ENCODE data around the gene SSU72.
A peak's percentile ranks its signal among the peaks of the same experiment; 100 is the strongest.

Gene SSU72

DNA sequence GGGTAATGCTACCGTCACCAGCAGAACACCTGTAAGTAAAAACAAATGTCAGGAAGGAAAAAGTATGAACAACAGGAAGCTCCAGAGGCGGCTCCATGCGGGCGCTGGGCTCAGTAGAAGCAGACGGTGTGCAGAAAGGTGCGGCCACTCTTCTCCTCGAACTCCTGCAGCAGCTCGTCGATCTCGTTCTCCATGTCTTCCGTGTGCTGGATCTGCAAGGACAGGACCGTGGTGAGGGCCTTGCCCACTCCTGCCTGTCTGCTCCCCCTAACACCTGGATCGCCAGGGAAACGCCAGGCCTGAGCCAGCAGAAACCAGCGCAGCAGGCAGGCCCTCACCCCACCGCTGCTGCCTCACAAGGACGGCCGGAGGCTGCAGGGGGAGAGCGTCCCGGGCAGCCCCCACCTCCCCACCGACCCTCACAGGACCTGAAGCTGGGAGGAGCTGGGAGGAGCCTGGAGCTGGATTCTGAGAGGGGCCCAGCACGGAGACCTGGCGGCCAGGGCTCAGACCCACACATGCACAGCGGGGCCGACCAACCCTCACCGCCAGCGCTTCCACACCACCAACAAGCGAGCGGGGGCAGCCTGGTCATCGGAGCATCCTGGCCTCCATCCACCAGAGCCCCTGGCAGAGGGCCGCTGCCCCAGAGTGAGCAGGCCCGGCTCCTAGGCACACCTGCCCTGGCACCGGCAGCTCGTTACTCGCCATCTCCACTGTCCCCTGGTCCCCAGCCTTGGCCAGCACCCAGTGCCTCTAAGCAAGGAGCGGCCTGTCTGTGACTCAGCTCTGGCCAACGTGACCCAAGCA lies 32.5 kb downstream of the SSU72 start:
- Histone ChIP-seq H3K9ac (ENCODE audit: low read length) (no peak overlapping the region), H3K27me3 (ENCODE audit: insufficient read depth, low read length) (no peaks in the 10 kb centered on the region), H2AK5ac (ENCODE audit: low read length) (no peak overlapping the region), H4K12ac (ENCODE audit: low read depth, low read length) (no peak overlapping the region), H3K36me3 (ENCODE audit: control insufficient read depth in 1 of 2, insufficient read depth in 2 of 2, low read length in 2 of 2) (peaks cover 50 to 58% of the 10 kb centered on the region in 2 experiments), H2BK120ac (ENCODE audit: insufficient read depth, low read length, poor library complexity) (no peak overlapping the region), H3K4ac (ENCODE audit: low read depth, low read length) (no peak overlapping the region), H3K4me2 (ENCODE audit: low read length) (no peak overlapping the region), H2BK5ac (ENCODE audit: low read depth, low read length, poor library complexity) (no peak overlapping the region), H3K23ac (ENCODE audit: low read length) (no peak overlapping the region), H2AFZ (ENCODE audit: insufficient read depth, low read length, poor library complexity) (no peak overlapping the region), H3K14ac (ENCODE audit: low read length) (no peak overlapping the region), H3K18ac (ENCODE audit: low read length) (no peak overlapping the region), H4K91ac (ENCODE audit: low read depth, low read length) (no peak overlapping the region), H2BK12ac (ENCODE audit: low read length) (no peak overlapping the region), H4K8ac (ENCODE audit: low read depth, low read length) (no peak overlapping the region), H3K27ac (ENCODE audit: low read depth, low read length) (no peak overlapping the region), H3K79me1 (ENCODE audit: low read length) (no peaks in the 10 kb centered on the region), H3K79me2 (ENCODE audit: control insufficient read depth, insufficient read depth, low read length, poor library complexity) (no peaks in the 10 kb centered on the region), H3K9me3 (ENCODE audit: insufficient read depth, low read depth, low read length) (no peaks in the 10 kb centered on the region), H3K4me1 (ENCODE audit: control insufficient read depth in 1 of 2, insufficient read depth in 2 of 2, low read length in 2 of 2) (peaks cover 7 to 13% of the 10 kb centered on the region in 2 experiments), H3K4me3 (ENCODE audit: low read depth, low read length) (no peak overlapping the region)
- DNase-seq = no peak
- no CpG with 5 or more reads among the region's 37 CpGs for WGBS (ENCODE audit: extremely low coverage, insufficient coverage, insufficient read length)

DNA sequence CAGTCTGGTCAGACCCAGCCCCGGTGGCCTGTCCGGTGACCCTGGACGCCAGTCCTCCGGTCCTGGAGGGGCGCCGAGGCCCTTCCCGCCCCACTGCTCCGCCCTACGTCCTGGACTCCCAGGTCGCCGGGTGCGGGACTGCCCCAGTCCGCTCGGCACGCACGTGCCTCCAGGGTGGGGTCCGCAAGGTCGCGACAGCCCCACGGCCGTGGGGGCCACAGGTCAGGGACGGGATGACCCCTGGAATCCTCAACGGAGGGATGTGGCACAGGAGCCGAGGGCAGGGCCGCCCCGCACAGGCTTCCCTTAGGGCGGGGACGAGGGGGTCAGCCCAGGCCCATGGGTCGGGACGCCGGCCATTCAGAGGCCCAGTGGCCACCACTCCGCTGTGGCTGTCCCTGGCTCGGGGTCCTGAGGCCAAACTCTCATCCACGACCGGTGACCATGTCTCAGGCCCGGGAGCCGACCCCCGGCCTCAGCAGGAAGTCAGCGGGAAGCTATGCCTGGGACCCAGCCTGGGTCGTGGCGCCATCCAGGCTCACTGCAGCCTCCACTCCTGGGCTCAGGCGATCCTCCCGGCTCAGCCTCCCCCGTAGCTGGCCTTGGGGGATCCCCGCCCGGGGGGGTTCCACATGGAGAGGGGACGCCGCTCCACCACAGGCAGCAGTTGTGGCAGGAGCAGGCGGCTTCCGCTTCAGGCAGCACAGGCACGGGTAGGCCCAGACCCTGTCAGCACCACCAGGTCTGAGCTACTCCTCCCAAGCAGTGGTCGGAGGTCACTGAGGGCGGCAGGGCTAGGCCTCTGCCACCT lies 33.6 kb downstream of the SSU72 start:
- no peak overlapping the region for H2BK12ac ChIP-seq (ENCODE audit: low read length)
- peak overlapping the region; percentile 29 for H4K91ac ChIP-seq (ENCODE audit: low read depth, low read length)
- H3K23ac ChIP-seq (ENCODE audit: low read length) = no peak overlapping the region
- no peak for DNase-seq
- H3K4me2 ChIP-seq (ENCODE audit: low read length) = peak overlapping the region; percentile 68
- peak overlapping the region; percentile 41 for H3K14ac ChIP-seq (ENCODE audit: low read length)
- H2AFZ ChIP-seq (ENCODE audit: insufficient read depth, low read length, poor library complexity) = peak overlapping the region; percentile 46
- no CpG with 5 or more reads among the region's 53 CpGs for WGBS (ENCODE audit: extremely low coverage, insufficient coverage, insufficient read length)
- H3K9me3 ChIP-seq (ENCODE audit: insufficient read depth, low read depth, low read length) = no peaks in the 10 kb centered on the region
- H3K4me3 ChIP-seq (ENCODE audit: low read depth, low read length) = peak overlapping the region; percentile 37
- H4K8ac ChIP-seq (ENCODE audit: low read depth, low read length) = peak overlapping the region; percentile 59
- no peak overlapping the region for H3K9ac ChIP-seq (ENCODE audit: low read length)
- peak overlapping the region; percentile 61 for H2AK5ac ChIP-seq (ENCODE audit: low read length)
- no peaks in the 10 kb centered on the region for H3K27me3 ChIP-seq (ENCODE audit: insufficient read depth, low read length)
- H4K12ac ChIP-seq (ENCODE audit: low read depth, low read length) = peak overlapping the region; percentile 92
- H3K18ac ChIP-seq (ENCODE audit: low read length) = peak overlapping the region; percentile 53
- H3K36me3 ChIP-seq (ENCODE audit: control insufficient read depth in 1 of 2, insufficient read depth in 2 of 2, low read length in 2 of 2) = peaks cover 44 to 51% of the 10 kb centered on the region in 2 experiments
- H2BK5ac ChIP-seq (ENCODE audit: low read depth, low read length, poor library complexity) = no peak overlapping the region
- no peak overlapping the region for H3K27ac ChIP-seq (ENCODE audit: low read depth, low read length)
- H3K79me1 ChIP-seq (ENCODE audit: low read length) = no peaks in the 10 kb centered on the region
- no peak overlapping the region for H3K4ac ChIP-seq (ENCODE audit: low read depth, low read length)
- H2BK120ac ChIP-seq (ENCODE audit: insufficient read depth, low read length, poor library complexity) = no peak overlapping the region
- H3K4me1 ChIP-seq (ENCODE audit: control insufficient read depth in 1 of 2, insufficient read depth in 2 of 2, low read length in 2 of 2) = peaks cover 7 to 13% of the 10 kb centered on the region in 2 experiments
- no peaks in the 10 kb centered on the region for H3K79me2 ChIP-seq (ENCODE audit: control insufficient read depth, insufficient read depth, low read length, poor library complexity)

- Histone ChIP-seq H2AFZ (ENCODE audit: insufficient read depth, low read length, poor library complexity) (peak within 1 kb of the TSS; percentile 46), H3K23ac (ENCODE audit: low read length) (no peak within 1 kb of the TSS), H3K4ac (ENCODE audit: low read depth, low read length) (no peak within 1 kb of the TSS), H3K9ac (ENCODE audit: low read length) (no peak within 1 kb of the TSS), H3K79me2 (ENCODE audit: control insufficient read depth, insufficient read depth, low read length, poor library complexity) (no peaks in the 10 kb centered on the region), H3K14ac (ENCODE audit: low read length) (peak within 1 kb of the TSS; percentile 41), H4K12ac (ENCODE audit: low read depth, low read length) (peak within 1 kb of the TSS; percentile 92), H3K9me3 (ENCODE audit: insufficient read depth, low read depth, low read length) (no peaks in the 10 kb centered on the region), H2BK120ac (ENCODE audit: insufficient read depth, low read length, poor library complexity) (no peak within 1 kb of the TSS), H2BK5ac (ENCODE audit: low read depth, low read length, poor library complexity) (no peak within 1 kb of the TSS), H3K4me2 (ENCODE audit: low read length) (peak within 1 kb of the TSS; percentile 71), H4K91ac (ENCODE audit: low read depth, low read length) (peak within 1 kb of the TSS; percentile 29), H3K27ac (ENCODE audit: low read depth, low read length) (no peak within 1 kb of the TSS), H3K79me1 (ENCODE audit: low read length) (no peaks in the 10 kb centered on the region), H4K8ac (ENCODE audit: low read depth, low read length) (peak within 1 kb of the TSS; percentile 59), H3K36me3 (ENCODE audit: control insufficient read depth in 1 of 2, insufficient read depth in 2 of 2, low read length in 2 of 2) (peaks cover 44 to 50% of the 10 kb centered on the region in 2 experiments), H3K27me3 (ENCODE audit: insufficient read depth, low read length) (no peaks in the 10 kb centered on the region), H2AK5ac (ENCODE audit: low read length) (peak within 1 kb of the TSS; percentile 61), H3K4me3 (ENCODE audit: low read depth, low read length) (peak within 1 kb of the TSS; percentile 63), H3K18ac (ENCODE audit: low read length) (peak within 1 kb of the TSS; percentile 53), H3K4me1 (ENCODE audit: control insufficient read depth in 1 of 2, insufficient read depth in 2 of 2, low read length in 2 of 2) (peaks cover 7 to 13% of the 10 kb centered on the region in 2 experiments), H2BK12ac (ENCODE audit: low read length) (no peak within 1 kb of the TSS)
- no CpG with 5 or more reads among the region's 100 CpGs for WGBS (ENCODE audit: extremely low coverage, insufficient coverage, insufficient read length)
- no peak for DNase-seq
Measured at GRCh38 chr1:1540090-1540817, 34.4 kb downstream of the SSU72 start, which contains the start of gene TMEM240. TSS of gene TMEM240 (minus strand) at chr1:1540624. CDS start at chr1:1540346, 278 bp downstream.
